ENCODE data around the gene ITGB6. TPM values are rescaled to one million over a fixed set of nuclear protein-coding genes. Genes with fewer than 3 reads are reported as not detected.
A peak's percentile ranks its signal among the peaks of the same experiment; 100 is the strongest.

The ITGB6 gene
- total RNA-seq, 4 donors from 2014 or later: 0.59 to 1.5 TPM; not detected in 2

DNA sequence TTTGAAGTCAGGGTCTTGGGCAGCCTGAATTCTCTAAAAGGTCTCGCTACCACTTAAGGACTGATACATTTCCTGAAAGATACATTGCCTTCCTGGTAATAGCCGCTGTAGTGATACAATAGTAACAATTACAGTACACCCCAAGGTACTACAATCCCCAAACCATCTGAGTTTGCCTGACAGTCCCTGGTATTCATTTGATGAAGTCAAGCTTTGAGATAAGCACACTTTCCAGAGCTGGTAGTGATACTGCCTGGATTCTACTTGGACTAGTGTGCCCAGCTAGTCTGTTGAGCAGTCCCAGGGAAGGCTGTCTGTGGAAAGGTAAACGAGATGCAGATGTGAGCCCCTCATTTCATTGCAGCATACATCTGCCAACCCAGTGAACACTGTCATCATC is 24.4 kb upstream of the ITGB6 start:
- TF ChIP-seq POLR2A (IDR thresholded peaks at IDR 0.05): no peak
- TF ChIP-seq, protein P1, sequence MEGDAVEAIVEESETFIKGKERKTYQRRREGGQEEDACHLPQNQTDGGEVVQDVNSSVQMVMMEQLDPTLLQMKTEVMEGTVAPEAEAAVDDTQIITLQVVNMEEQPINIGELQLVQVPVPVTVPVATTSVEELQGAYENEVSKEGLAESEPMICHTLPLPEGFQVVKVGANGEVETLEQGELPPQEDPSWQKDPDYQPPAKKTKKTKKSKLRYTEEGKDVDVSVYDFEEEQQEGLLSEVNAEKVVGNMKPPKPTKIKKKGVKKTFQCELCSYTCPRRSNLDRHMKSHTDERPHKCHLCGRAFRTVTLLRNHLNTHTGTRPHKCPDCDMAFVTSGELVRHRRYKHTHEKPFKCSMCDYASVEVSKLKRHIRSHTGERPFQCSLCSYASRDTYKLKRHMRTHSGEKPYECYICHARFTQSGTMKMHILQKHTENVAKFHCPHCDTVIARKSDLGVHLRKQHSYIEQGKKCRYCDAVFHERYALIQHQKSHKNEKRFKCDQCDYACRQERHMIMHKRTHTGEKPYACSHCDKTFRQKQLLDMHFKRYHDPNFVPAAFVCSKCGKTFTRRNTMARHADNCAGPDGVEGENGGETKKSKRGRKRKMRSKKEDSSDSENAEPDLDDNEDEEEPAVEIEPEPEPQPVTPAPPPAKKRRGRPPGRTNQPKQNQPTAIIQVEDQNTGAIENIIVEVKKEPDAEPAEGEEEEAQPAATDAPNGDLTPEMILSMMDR (IDR thresholded peaks at IDR 0.05): no peak
- Histone ChIP-seq H3K4me3 (no peak overlapping the region), H3K36me3 (no peaks in the 10 kb centered on the region), H3K27me3 (no peaks in the 10 kb centered on the region), H3K4me1 (peaks cover 0 to 6% of the 10 kb centered on the region in 2 donors), H3K9me3 (no peaks in the 10 kb centered on the region), H3K27ac (no peak overlapping the region)
- intact Hi-C loops (cut with DNase I; ENCODE audit: low total_unique reads): no loop called here
- no peak for DNase-seq

DNA sequence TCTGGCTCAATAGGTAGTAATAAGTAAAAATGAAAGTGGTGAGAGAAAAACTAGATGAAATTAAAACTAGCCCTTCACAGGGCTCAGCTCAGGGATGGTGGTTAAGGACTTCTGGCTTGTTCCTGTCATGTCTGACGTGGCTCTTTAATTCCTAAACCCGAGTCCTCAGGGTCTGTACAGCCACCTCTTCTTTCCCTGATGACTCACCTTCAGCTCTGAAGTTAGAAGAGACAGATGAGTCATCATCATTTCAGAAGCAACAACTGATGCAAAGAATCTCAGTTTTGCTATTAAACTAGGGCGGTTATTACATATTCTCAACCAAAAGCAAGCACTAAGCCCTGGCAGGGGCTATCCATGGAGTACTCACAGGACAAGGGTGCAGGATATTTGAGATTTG is 24.0 kb upstream of the ITGB6 start:
- no peaks in the 10 kb centered on the region for H3K27me3 ChIP-seq
- H3K4me3 ChIP-seq: no peak overlapping the region
- H3K9me3 ChIP-seq: no peaks in the 10 kb centered on the region
- DNase-seq: no peak
- H3K27ac ChIP-seq: no peak overlapping the region
- no peak for TF ChIP-seq POLR2A (IDR thresholded peaks at IDR 0.05)
- TF ChIP-seq, protein P1 (IDR thresholded peaks at IDR 0.05): no peak
- peaks cover 0 to 6% of the 10 kb centered on the region in 2 donors for H3K4me1 ChIP-seq
- intact Hi-C loops (cut with DNase I; ENCODE audit: low total_unique reads): no loop called here
- no peaks in the 10 kb centered on the region for H3K36me3 ChIP-seq

DNA sequence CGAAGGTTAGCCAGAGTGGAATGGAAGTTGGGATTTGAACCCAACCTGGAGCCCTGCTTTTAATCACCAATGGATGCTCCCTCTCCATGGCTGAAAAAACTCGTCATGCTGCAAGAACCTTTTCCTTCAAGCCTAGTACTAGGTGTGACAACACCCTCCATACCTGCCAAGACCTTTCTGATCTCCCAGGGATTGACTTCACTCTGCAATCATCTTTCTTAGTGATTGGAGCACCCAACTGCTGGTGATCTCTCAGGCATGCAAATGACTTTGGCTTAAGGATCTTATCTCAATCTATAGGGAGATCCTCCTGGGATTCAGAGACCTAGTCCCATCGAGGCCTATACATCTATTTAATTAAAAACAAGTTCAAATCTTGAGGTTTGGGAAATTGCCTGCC is 23.5 kb upstream of the ITGB6 start:
- peaks cover 0 to 6% of the 10 kb centered on the region in 2 donors for H3K4me1 ChIP-seq
- no peaks in the 10 kb centered on the region for H3K36me3 ChIP-seq
- no peaks in the 10 kb centered on the region for H3K27me3 ChIP-seq
- intact Hi-C loops (cut with DNase I; ENCODE audit: low total_unique reads): no loop called here
- no peaks in the 10 kb centered on the region for H3K9me3 ChIP-seq
- no peak overlapping the region for H3K4me3 ChIP-seq
- TF ChIP-seq POLR2A (IDR thresholded peaks at IDR 0.05): no peak
- TF ChIP-seq, protein P1 (IDR thresholded peaks at IDR 0.05): no peak
- DNase-seq: no peak
- no peak overlapping the region for H3K27ac ChIP-seq

DNA sequence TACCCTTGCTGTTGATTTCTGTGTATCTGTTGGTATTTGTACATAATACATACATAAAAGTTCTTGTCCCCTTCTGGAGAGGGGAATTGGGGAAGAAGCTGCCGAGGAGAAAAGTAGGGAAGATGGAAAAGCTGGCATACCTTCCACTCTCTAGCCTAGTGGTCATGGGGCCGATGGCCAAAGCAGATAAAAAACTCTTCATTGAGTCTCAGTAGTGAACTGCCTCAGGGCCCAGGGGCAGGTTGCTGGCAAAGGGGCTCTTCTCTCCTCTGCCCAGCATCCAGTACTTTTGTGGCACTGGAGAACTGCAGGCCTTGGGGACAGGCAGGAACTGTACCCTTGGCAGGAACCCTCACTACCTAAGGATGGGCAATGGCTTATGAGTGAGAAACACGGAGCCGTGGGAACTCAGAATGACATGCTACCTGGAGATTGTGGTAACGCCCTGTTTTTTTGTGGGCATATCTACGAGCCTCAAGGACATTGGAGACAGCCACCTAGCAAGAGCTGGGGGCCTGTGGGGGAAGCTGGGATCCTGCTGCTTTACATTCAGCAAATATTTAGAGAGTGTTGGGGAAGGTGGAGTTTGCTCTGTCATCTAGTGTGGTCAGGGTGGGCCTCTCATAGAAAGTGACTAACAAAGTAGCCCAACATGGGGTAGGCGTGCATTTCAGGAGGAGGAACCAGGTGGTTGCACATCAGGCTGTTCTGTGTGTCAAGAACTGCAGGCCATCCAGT is 22.6 kb upstream of the ITGB6 start:
- Histone ChIP-seq H3K4me1 (peaks cover 0 to 6% of the 10 kb centered on the region in 2 donors), H3K4me3 (no peak overlapping the region), H3K27me3 (no peaks in the 10 kb centered on the region), H3K36me3 (no peaks in the 10 kb centered on the region), H3K9me3 (no peaks in the 10 kb centered on the region), H3K27ac (peak overlapping the region; percentile 77 to 80)
- no peak for DNase-seq
- intact Hi-C loops (cut with DNase I; ENCODE audit: low total_unique reads): no loop called here
- TF ChIP-seq, protein P1 (IDR thresholded peaks at IDR 0.05): no peak
- TF ChIP-seq POLR2A (IDR thresholded peaks at IDR 0.05): no peak

DNA sequence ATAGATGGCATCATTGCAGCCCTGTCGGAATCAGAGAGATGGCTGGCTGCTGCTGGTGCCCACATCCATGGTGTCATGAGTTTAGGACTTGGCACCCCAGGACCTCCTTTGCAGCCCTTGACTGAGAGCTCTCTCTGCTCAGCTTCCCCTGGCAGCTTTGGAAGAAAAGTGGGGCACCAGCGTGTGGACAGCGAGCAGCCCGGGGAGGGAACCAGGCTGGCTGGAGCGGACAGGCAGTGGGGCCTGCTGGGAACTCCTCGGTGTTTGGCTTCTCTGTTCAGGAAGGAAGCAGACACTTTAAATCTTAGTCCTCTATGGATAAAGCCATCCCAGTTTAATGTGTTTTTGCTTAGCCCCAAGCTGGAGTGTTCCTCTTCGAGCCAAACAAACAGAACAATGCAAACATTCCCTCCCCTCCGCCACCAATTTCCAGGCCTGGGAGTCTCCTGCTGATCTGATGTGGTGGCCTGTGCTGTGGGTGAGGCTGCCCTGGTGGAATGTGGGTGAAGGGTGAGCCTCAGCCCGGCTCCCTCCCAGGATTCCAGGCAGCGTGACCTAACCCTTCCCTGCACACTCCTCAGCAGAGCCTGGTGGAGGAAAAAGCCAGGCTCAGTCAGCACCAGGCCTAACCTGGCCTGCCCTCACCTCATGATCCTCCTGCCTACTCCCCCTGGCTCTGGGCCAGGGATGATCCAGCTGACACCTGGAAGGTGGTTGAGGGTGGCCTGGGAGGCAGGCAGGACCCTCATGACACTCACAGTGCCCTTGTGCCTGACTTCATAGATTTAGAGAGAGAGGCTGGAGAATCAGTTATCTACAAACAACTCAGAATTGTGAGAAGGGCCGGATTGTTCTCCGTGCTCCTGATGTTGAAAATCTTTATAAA is 21.6 kb upstream of the ITGB6 start:
- Histone ChIP-seq H3K36me3 (no peaks in the 10 kb centered on the region), H3K4me1 (peaks cover 0 to 6% of the 10 kb centered on the region in 2 donors), H3K9me3 (no peaks in the 10 kb centered on the region), H3K4me3 (no peak overlapping the region), H3K27me3 (no peaks in the 10 kb centered on the region), H3K27ac (peak overlapping the region; percentile 77 to 80)
- DNase-seq: peak; percentile 32 to 60
- no peak for TF ChIP-seq POLR2A (IDR thresholded peaks at IDR 0.05)
- TF ChIP-seq, protein P1 (IDR thresholded peaks at IDR 0.05): no peak
- intact Hi-C loops (cut with DNase I; ENCODE audit: low total_unique reads): no loop called here

Measured in uterus (tissue), 4 donors.